HFFc6 (cell line): ENCODE results near the gene PKD1. TPM values are rescaled to one million over a fixed set of nuclear protein-coding genes. Genes with fewer than 3 reads are reported as not detected.
"Not testable (repeated sequence)": the region's sequence is repeated elsewhere in the genome, so short reads cannot be mapped to it uniquely, and the experiment has no call there.

ENCODE experiments used
- DNase-seq: peaks from one replicate; pipeline ENCODE4 v3.0.0-alpha.2; 2018
- H3K27ac Mint-ChIP-seq: 2 replicates; pipeline ENCODE4 v1.8.0; 2020; ENCODE audit warnings: mild to moderate bottlenecking, mixed read lengths
- H3K27me3 Mint-ChIP-seq: 2 replicates; pipeline ENCODE4 v1.8.0; 2021; ENCODE audit warnings: mild to moderate bottlenecking, moderate library complexity, mixed read lengths; ENCODE audit not compliant: insufficient read depth
- H3K36me3 Mint-ChIP-seq: 2 replicates; pipeline ENCODE4 v1.8.0; 2021; ENCODE audit warnings: low read depth, mixed read lengths
- H3K4me1 Mint-ChIP-seq: 2 replicates; pipeline ENCODE4 v1.8.0; 2020; ENCODE audit warnings: low read depth, mixed read lengths
- H3K4me3 Mint-ChIP-seq: 2 replicates; pipeline ENCODE4 v1.8.0; 2020; ENCODE audit warnings: mild to moderate bottlenecking, moderate library complexity, mixed read lengths
- H3K9me3 Mint-ChIP-seq: 2 replicates; pipeline ENCODE4 v1.8.0; 2020; ENCODE audit warnings: mild to moderate bottlenecking, mixed read lengths
- CTCF ChIP-seq: fragments of 200-600 bp; sonication (generic); IDR thresholded peaks from 2 replicates; pipeline ENCODE4 v1.5.0; 2021; ENCODE audit warnings: antibody characterized with exemption, mild to moderate bottlenecking
- total RNA-seq, 6 experiments: library from RNA; stranded (reverse); fragmentation: NEBNext Ultra II Directional; extraction: Animal tissue kit (Norgen Biotek cat#: 25700); gene quantifications; 2 replicates in 1 of 6; 3 replicates in 5 of 6; pipeline ENCODE4 v1.2.3, GENCODE V29; 2021

PKD1 gene
- total RNA-seq, 6 experiments from 2014 or later, result 77.9 to 118 (median 82.5) TPM

- DNase-seq, result no peak
- H3K4me3 Mint-ChIP-seq, result no peak overlapping the region
- H3K27me3 Mint-ChIP-seq, result no peaks in the 10 kb centered on the region
- H3K4me1 Mint-ChIP-seq, result peaks cover 4% of the 10 kb centered on the region; the same call in 1 of the 2 replicates
- H3K36me3 Mint-ChIP-seq, result no peaks in the 10 kb centered on the region
- no peak for TF ChIP-seq CTCF
- no peaks in the 10 kb centered on the region for H3K9me3 Mint-ChIP-seq
- no peak overlapping the region for H3K27ac Mint-ChIP-seq
Observed at GRCh38 chr16:2115591-2115973, 20.1 kb downstream of the PKD1 start.

DNA sequence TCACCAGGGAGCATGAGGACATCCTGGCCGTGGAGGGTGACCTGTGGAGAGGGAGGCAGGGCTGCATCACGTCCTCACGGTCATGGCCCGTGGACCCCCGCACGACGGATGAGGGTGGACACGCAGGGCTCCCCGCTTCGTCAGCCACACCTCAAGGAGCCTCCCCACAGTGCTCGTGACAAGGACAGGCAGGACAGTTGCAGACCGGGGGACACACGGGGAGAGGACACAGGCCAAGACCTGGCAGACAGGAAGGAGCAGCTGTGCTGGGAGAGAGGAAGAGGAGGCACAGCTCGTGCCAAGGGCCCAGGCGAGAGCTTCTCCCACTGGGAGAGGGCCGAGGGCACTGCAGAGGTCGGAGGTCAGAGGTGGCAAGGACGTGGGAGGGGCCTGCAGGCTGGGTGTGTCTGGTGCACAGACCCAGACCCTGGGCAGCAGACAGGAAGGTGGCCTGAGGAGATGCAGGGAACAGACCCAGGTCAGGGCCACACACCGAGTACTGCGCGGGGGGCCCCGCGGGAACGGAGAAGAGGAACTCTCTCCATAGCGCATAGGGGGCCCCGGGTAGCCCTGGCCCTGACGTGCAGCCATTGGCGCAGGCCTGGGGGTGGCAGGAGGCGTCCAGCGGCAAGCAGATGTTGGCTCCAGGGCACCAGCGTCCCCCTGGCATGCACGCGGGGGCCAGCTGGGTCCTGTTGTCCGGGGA, 20.7 kb downstream of the PKD1 start:
- not testable (repeated sequence) for DNase-seq, H3K4me1 Mint-ChIP-seq, H3K4me3 Mint-ChIP-seq, H3K9me3 Mint-ChIP-seq, H3K36me3 Mint-ChIP-seq, H3K27ac Mint-ChIP-seq, H3K27me3 Mint-ChIP-seq

DNA sequence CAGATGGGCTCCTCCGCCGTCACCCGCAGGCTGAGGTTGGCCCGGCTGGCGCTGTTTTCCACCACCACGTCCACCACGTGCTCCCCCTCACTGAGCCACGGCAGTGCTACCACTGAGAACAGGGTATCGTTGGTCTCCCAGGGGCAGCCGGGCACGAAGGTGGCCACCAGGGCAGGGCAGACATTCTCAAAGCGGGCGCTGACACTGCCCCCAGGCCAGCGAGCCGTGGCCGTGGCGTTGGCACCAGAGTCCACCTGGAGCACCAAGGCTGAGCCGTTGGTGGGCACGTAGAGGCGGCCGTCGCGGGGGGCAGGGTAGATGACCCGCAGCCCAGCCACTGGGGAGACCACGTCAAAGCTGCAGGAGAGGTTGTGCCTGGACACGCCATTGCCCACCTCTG, 21.5 kb downstream of the PKD1 start:
- not testable (repeated sequence) for H3K36me3 Mint-ChIP-seq, H3K27me3 Mint-ChIP-seq, H3K9me3 Mint-ChIP-seq

GRCh38 chr16:2112539-2113106, 23.1 kb downstream of the PKD1 start:
- not testable (repeated sequence) for H3K4me3 Mint-ChIP-seq, H3K9me3 Mint-ChIP-seq, H3K27ac Mint-ChIP-seq, H3K4me1 Mint-ChIP-seq, H3K36me3 Mint-ChIP-seq, H3K27me3 Mint-ChIP-seq, DNase-seq

More for the DNA sequence above, 21.5 kb downstream of the PKD1 start:
- not testable (repeated sequence) for H3K4me1 Mint-ChIP-seq, DNase-seq, H3K4me3 Mint-ChIP-seq, H3K27ac Mint-ChIP-seq

DNA sequence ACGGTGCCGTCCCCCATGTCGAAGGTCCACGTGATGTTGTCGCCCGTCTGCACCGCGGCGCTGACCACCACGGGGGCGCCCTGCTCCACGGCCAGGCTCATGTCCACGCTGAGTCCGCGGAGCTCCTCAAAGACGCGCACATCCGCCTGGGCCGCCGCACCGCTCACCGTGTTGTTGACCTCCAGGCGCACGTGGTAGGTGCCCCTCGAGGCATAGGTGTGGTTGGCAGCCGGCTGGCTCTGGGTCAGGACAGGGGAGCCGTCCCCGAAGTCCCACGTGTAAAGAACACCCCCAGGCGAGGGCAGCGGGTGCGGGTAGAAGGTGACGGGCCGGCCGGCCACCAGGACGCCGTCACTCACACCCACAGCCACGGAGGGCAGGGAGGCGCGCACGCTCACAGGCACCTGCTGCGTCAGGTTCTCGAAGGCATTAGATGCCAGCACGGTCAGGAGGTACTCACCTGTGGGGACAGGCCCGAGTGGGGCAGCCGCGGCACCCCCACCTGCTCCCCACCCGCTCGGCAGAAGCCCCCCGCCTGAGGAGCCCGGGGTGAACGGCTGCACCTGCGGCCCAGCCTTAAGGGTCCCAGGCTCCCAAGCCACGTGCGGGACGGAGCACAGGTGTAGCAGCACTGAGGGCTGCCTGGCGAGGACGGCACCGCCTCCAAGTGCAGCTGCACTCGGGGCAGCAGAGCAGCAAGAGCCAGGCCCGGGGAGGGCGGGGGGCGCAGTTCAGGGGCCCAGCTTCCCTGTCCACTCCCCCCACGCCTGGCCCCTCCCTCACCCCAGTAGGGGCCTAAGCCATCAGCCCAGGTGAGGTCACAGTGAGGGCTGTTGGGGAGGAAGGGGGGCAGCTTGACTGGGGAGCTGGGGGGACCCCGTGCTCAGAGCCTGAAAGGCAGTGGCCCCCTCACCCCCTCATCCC, 24.0 kb downstream of the PKD1 start:
- peaks cover 11% of the 10 kb centered on the region for H3K4me1 Mint-ChIP-seq
- not testable (repeated sequence) for H3K27me3 Mint-ChIP-seq, H3K36me3 Mint-ChIP-seq, H3K4me3 Mint-ChIP-seq, DNase-seq, H3K9me3 Mint-ChIP-seq, H3K27ac Mint-ChIP-seq

GRCh38 chr16:2111009-2111353, 24.7 kb downstream of the PKD1 start:
- H3K4me1 Mint-ChIP-seq, result peaks cover 11% of the 10 kb centered on the region
- not testable (repeated sequence) for H3K4me3 Mint-ChIP-seq, H3K27me3 Mint-ChIP-seq, H3K27ac Mint-ChIP-seq, H3K9me3 Mint-ChIP-seq, H3K36me3 Mint-ChIP-seq, DNase-seq

DNA sequence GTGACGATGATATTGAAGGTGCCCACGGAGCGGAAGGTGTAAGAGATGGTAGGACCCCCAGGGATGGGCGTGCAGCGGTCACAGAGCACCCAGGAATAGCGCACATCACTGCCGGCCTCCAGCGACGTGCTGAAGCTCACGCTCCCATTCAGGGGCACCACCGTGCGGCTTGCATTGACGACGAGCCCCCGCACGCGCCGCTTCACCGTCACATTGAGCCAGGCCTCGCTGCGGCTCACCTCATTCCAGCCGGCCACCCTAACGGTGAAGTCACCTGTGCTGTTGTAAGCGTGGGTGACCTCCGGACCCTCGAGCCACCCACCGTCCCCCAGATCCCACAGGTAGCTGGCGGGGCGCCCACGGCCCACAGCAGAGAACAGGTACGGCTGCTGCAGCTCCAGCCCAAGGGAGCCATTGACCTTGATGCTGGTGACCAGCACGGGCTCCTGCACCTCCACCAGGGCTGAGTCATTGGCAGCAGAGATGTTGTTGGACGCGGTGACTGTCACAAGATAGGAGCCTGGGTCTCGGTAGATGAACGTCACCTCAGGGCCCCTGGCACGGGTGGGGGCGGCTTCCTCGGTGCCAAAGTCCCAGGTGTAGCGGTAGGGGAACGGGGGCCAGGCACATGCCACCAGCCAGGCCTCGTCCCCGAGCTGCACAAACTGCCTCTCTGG, 25.2 kb downstream of the PKD1 start:
- H3K36me3 Mint-ChIP-seq, DNase-seq, H3K4me3 Mint-ChIP-seq, H3K27me3 Mint-ChIP-seq, H3K9me3 Mint-ChIP-seq, H3K27ac Mint-ChIP-seq: not testable (repeated sequence)
- peaks cover 11% of the 10 kb centered on the region for H3K4me1 Mint-ChIP-seq

DNA sequence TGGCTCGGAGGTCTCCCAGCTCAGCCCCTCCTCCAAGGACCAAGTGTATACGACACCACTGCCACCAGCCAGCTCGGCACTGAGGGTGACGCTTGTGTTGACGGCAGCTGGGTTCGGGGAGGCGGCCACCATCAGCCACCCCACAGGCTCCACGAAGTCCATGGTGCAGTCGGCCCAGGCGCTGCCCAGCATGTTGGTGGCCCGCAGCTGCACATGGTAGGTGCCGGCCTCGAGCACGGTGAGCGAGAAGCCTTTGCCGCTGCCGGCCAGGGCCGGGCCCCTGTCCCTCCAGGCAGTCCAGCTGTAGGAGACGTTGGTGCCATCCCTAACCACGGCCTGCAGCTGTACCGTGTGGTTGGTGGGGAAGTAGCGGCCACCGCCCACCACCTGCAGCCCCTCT, 25.8 kb downstream of the PKD1 start:
- not testable (repeated sequence) for H3K4me3 Mint-ChIP-seq, H3K36me3 Mint-ChIP-seq, H3K9me3 Mint-ChIP-seq, DNase-seq, H3K27me3 Mint-ChIP-seq, H3K27ac Mint-ChIP-seq
- peaks cover 11% of the 10 kb centered on the region for H3K4me1 Mint-ChIP-seq

DNA sequence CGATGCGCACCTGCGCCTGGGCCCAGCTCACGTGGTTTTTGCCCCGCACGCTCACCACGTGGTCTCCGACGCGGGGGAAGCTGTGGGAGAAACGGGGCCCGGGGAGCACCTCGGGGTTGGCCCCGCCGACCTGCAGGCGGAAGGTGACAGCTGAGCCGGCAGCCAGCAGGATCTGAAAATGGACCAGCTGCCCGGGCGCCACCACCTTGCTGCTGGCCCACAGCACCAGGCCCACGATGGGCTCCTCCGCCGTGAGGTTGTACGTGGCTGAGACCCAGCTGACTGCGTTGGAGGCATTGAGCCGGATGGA, 26.5 kb downstream of the PKD1 start:
- not testable (repeated sequence) for H3K27me3 Mint-ChIP-seq, H3K9me3 Mint-ChIP-seq
- peaks cover 11% of the 10 kb centered on the region for H3K4me1 Mint-ChIP-seq

GRCh38 chr16:2108446-2109270, 27.0 kb downstream of the PKD1 start:
- DNase-seq, H3K27ac Mint-ChIP-seq, H3K27me3 Mint-ChIP-seq, H3K4me3 Mint-ChIP-seq, H3K9me3 Mint-ChIP-seq, H3K36me3 Mint-ChIP-seq: not testable (repeated sequence)
- H3K4me1 Mint-ChIP-seq, result peaks cover 11% of the 10 kb centered on the region

More for the DNA sequence above, 26.5 kb downstream of the PKD1 start:
- not testable (repeated sequence) for DNase-seq, H3K4me3 Mint-ChIP-seq, H3K27ac Mint-ChIP-seq, H3K36me3 Mint-ChIP-seq

DNA sequence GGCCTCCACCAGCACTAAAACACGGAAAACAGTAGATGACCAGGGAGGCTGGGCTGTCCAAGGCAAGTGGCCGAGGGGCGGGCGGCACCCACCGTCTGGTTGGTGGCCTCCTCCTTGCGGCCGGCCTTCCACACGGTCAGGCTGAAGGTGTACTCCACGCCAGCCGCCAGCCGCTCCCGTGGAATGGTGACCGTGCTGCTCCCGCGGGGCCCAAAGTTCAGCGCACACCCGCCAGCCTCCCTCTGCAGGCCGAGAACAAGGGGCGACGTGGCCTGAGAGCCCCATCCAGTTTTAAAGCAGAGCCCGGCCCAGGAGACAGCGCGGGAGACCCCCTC, 27.9 kb downstream of the PKD1 start:
- Mint-ChIP-seq H3K4me1 (peaks cover 11% of the 10 kb centered on the region), H3K27ac (peak overlapping the region; percentile 95)
- not testable (repeated sequence) for H3K9me3 Mint-ChIP-seq, H3K36me3 Mint-ChIP-seq, DNase-seq, H3K4me3 Mint-ChIP-seq, H3K27me3 Mint-ChIP-seq
